ENCODE results near the gene TNFSF13. TPM values are rescaled to one million over a fixed set of nuclear protein-coding genes. Genes with fewer than 3 reads are reported as not detected.

Gene TNFSF13
- total RNA-seq, 1 experiment from 2014 or later, result 0.94 TPM

GRCh38 chr17:7511108-7511507, 47.4 kb upstream of the TNFSF13 start:
- Histone ChIP-seq H3K4me2 (ENCODE audit: insufficient read depth, insufficient read length, low read length) (no peak overlapping the region), H3K4me1 (ENCODE audit: insufficient read depth, low read length) (no peaks in the 10 kb centered on the region), H3K14ac (ENCODE audit: insufficient read depth, low read length) (no peak overlapping the region), H3K23ac (ENCODE audit: insufficient read length, low read depth, low read length) (no peak overlapping the region), H2BK20ac (ENCODE audit: low read depth, low read length, poor library complexity, severe bottlenecking) (no peak overlapping the region), H4K20me1 (ENCODE audit: control insufficient read depth, insufficient read depth, insufficient read length) (no peaks in the 10 kb centered on the region), H2BK5ac (ENCODE audit: insufficient read length, low read length) (no peak overlapping the region), H2BK15ac (ENCODE audit: low read depth, low read length) (no peak overlapping the region), H2AK5ac (ENCODE audit: insufficient read length, low read length) (no peak overlapping the region), H3K56ac (ENCODE audit: insufficient read length, low read depth, low read length) (no peak overlapping the region), H3K18ac (ENCODE audit: insufficient read length, low read depth, low read length) (no peak overlapping the region), H2BK120ac (ENCODE audit: low read depth, low read length, poor library complexity, severe bottlenecking) (no peak overlapping the region), H3K23me2 (ENCODE audit: insufficient read length, low read depth, low read length, poor library complexity, severe bottlenecking) (no peaks in the 10 kb centered on the region), H4K5ac (ENCODE audit: insufficient read length, low read depth, low read length) (no peak overlapping the region), H3K27me3 (ENCODE audit: insufficient read depth, low read length) (no peaks in the 10 kb centered on the region), H3K79me1 (ENCODE audit: insufficient read depth, low read depth, low read length, poor library complexity, severe bottlenecking) (no peaks in the 10 kb centered on the region), H3K9me3 (ENCODE audit: control insufficient read depth, low read depth, low read length) (no peaks in the 10 kb centered on the region), H4K91ac (ENCODE audit: insufficient read length, low read depth, low read length) (no peak overlapping the region), H3K4ac (ENCODE audit: low read depth, low read length) (no peak overlapping the region), H4K8ac (replicated peaks; ENCODE audit: insufficient read length, low read depth, low read length) (no peak overlapping the region), H3K9ac (ENCODE audit: extremely low read depth, insufficient read length, low read length) (no peak overlapping the region), H3K79me2 (ENCODE audit: insufficient read depth, low read length) (no peaks in the 10 kb centered on the region), H3K27ac (ENCODE audit: insufficient read length, low read depth, low read length) (no peak overlapping the region), H2BK12ac (ENCODE audit: insufficient read length, low read depth, low read length) (no peak overlapping the region), H3T11ph (ENCODE audit: low read length) (no peak overlapping the region), H2AFZ (ENCODE audit: low read length) (no peak overlapping the region)
- no peak for DNase-seq
- Mint-ChIP-seq H3K27ac (no peak overlapping the region), H3K4me1 (no peaks in the 10 kb centered on the region), H3K36me3 (ENCODE audit: insufficient read depth in 1 of 3, low read depth in 3 of 3) (peaks cover 49 to 90% (median 80%) of the 10 kb centered on the region in 3 experiments), H3K9me3 (no peaks in the 10 kb centered on the region), H3K4me3 (no peak overlapping the region), H3K27me3 (ENCODE audit: low read depth) (no peaks in the 10 kb centered on the region)
- TF ChIP-seq CTCF (conservative IDR thresholded peaks at IDR 0.05), result no peak
- WGBS (ENCODE audit: extremely low coverage, insufficient read length, low lambda C conversion rate), result no CpG with 5 or more reads among the region's 10 CpGs
